ENCODE results near the gene RPL37A.

GRCh38 chr2:216469661-216470060, 29.0 kb upstream of the RPL37A start:
- no peak for TF ChIP-seq CTCF (IDR thresholded peaks at IDR 0.05; ENCODE audit: low read depth, low read length)
- TF ChIP-seq EZH2phosphoT487 (IDR thresholded peaks at IDR 0.05; ENCODE audit: low read depth), result no peak
